GM19397 (cell line): ENCODE results near the gene CADM4.
"Not testable (repeated sequence)": the region's sequence is repeated elsewhere in the genome, so short reads cannot be mapped to it uniquely, and the experiment has no call there.

Source experiments
- ATAC-seq: cut with Tn5 transposase; IDR thresholded peaks from one replicate; pipeline ENCODE4 v1.9.1; 2021; ENCODE audit warnings: mild to moderate bottlenecking, moderate library complexity; ENCODE audit not compliant: unreplicated experiment

CADM4 gene

DNA sequence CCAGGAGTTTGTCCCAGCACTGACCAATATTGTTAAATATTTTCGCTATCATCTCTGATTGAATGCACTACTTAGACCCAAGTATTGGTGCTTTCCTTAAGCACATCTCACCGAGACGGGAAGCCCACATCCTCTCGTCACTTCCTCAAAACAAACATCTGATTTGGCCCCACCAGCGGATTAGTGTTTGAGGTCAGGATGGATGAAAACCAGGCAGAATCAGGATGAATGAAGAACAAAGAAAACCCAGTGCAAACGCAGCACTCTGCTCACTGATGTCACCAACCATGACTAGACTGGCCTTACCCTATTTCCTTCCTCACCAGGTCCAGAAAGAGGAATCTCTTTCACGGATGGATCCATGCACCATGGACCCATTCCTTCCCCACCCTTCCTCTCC is 24.4 kb upstream of the CADM4 start:
- ATAC-seq: no peak

DNA sequence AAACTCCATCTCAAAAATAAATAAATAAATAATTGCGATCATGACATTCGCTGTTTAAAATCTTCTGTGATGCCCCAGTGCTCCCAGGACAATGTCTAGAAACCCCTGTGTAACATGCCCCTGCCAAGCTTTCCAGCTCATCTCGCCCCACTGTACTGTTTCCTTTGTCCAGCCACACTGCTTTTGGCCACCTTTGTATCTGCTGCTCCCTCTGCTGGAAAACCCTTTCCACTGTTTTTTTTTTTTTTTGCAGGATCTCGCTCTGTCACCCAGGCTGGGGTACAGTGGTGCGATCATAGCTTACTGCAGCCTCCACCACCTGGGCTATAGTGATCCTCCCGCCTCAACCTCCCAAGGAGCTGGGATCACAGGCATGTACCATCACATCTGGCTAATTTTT is 22.8 kb upstream of the CADM4 start:
- no peak for ATAC-seq

DNA sequence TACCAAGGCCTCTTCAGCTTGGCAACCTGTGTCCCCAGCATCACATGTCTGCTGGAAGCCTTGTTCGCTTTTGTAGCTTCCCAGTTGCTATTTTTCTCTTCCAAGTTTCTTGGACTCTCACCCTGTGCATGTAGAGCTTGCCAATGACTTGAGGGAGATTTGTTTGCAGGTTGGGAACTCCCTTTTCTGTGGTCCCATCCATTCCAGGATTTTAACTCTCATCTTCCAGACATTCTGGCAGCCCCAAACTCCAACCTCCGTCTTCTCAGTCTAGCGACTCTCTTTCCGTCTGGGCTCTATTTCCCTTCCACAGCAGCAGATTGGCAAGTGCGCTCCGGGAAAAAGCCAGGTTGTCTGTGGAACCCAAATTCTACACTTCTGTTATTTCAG is 21.3 kb upstream of the CADM4 start:
- no peak for ATAC-seq

DNA sequence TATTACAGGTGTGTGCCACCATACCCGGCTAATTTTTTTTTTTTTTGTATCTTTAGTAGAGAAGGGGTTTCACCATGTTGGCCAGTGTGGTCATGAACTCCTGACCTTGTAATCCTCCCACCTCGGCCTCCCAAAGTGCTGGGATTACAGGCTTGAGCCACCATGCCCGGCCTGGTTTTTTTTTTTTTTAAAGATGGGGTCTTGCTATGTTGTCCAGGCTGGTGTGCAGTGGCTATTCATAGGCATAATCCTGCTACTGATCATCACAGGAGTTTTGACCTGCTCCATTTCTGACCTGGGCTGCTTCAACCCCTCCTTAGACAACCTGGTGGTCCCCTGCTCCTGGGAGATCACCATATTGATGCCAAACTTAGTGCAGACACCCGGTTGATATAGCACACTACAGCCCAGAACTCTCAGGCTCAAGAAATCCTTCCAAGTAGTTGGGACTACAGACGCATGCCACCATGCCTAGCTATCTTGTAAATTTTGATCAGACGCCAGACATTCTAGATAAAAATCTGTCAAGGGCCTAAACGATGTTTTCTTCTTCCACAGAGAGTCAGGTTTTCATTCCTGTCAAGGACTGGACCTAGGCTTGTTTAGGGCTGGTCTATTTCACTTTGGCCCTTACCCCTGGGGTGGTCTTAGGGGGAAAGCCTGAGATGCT is 20.8 kb upstream of the CADM4 start:
- ATAC-seq: no peak

DNA sequence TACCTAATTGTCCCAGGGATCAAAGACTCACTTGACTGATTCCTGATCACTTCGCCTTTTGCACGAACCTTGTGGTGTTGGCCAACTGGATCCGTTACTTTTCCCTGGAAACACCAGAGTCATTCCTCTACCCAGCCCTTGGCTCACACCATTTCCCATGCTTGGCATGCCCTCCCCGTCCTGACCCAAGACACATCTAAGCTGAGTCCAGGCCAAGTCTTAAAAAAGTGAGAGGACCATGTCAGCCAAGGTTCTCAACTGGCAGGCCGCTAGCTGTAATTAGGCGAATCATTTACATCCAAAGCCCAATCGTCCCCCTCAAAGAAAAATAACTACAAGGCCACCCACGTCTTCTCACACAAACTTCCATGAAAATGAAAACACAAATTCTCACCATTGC is 18.8 kb upstream of the CADM4 start:
- no peak for ATAC-seq

DNA sequence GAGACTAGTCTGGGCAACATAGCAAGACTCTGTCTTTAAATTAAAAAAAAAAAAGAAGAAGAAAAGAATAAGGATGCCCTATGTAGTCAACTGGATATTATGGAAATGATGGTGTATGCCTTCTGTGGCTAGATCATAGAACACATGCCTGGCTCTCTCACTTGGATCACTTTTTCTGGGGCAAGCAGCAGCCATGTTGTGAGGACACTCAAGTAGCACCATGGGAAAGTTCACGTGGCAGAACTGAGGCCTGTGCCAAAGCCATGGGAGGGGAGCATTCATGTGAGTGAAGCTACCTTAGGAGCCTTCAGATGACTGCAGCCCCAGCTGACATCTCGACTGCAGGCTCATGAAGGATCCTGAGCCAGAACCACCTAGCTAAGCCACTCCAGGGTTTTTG is 18.4 kb upstream of the CADM4 start:
- no peak for ATAC-seq

DNA sequence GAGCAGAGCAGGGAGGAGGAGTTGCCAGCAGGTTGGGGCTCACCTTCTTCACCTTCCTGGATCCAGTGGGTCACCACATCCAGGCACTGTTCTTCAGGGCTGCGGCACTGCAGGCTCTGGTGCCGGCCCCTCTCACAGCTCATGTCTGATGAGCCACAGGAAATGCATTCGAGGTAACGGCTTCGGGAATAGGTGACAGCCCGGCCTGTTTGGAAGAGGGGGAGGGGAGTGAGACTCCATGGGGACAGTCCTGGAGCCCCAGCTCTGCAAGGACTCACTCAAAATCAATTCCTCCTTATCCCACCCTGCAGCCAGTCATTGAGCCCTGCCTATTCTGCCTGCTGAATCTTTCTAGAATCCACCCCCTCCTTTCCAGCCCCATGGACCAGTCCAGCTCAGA is 16.8 kb upstream of the CADM4 start:
- no peak for ATAC-seq

DNA sequence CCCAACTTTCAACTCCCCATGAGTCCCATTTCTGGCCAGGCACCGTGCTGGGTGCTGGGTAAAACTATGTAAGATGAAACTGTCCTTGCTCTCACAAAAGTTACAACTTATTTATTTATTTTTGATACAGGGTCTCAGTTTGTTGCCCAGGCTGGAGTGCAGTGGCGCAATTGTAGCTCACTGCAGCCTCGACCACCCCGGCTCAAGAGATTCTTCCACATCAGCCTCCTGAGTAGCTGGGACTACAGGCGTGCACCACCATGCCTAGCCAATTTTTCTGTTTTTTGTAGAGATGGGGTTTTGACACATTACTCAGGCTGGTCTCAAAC is 12.9 kb upstream of the CADM4 start:
- no peak for ATAC-seq

DNA sequence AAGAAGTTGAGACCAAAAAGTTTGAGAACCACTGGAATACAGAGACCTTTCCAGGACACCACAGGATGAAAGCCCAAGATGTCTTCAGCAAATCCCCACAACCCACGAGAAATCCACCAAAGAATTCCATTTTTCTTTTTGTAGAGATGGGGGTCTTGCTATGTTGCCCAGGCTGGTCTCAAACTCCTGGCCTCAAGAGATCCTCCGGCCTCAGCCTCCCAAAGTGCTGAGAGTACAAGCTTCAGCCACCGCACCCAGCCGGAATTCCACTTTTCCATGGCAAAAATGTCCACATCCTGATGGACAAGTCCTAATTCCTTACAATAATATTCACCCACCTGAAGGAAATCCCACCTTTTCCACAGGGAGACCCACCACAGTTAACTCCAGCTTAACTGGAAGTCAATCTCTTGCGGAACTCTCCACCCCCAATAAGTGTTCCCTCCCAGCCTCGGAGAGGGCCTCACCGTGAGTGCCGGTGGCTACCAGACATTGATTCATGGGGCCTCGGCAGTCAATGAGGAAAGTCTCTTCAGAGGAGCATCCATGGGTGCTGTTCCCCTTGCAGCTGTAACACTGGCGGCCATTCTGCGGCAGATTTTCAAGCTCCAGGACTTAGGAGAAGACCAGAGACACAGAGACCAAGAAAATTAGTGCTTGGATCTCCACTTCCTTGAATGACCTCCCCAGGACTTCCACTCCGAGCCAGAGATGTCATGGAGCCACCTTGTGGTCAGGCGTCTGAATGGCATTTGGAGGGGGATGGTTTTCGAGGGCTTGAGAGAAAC is 12.3 kb upstream of the CADM4 start:
- ATAC-seq: peak; percentile 50

DNA sequence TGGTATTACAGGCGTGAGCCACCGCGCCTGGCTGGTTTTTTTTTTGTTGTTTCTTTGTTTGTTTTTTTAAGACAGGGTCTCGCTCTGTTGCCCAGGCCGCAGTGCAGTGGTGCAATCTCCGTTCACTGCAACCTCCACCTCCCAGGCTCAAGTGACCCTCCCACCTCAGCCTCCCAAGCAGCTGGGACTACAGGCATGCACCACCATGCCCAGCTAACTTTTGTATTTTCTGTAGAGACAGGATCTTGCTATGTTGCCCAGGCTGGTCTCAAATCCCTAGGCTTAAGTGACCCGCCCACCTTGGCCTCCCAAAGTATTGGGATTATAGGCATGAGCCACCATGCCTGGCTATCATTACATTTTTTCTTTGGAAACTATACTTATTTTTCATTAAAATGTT is 10.6 kb upstream of the CADM4 start:
- ATAC-seq: not testable (repeated sequence)

DNA sequence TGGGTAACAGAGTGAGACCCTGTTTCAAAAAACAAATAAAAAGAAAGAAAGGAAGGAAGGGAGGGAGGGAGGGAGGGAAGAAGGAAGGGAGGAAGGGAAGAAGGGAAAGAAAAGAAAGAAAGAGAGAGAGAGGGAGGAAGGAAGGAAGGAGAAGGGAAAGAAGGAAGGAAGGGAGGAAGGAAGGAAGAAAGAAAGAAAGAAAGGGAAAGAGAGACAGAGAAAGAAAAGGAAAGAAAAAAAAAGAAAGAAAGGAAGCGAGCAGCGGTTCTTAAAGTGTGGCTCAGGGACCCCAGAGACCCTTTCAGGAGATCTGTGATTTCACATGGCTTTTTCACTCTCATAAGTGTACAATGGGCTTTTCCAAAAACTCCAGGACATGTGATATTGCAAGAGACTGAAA is 9.9 kb upstream of the CADM4 start:
- no peak for ATAC-seq

DNA sequence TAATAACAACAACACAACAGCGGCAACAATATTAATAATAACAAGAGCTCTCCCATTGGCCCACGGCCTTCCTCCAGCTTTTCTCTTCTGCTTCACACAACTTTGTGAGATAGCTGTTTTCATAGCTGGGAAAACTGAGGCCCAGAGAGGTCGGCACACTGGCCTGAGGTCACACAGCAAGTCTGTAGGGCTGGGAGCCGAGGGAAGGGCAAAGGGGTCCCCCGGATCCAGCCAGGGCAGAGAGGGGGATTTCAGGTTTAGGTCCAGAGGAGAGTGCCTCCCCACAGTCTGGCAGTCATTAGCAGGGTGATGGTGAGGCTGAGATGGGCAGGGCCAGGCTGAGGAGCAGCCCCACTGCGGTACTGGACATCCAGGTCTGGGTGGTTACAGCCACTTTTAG is 9.0 kb upstream of the CADM4 start:
- ATAC-seq: no peak

DNA sequence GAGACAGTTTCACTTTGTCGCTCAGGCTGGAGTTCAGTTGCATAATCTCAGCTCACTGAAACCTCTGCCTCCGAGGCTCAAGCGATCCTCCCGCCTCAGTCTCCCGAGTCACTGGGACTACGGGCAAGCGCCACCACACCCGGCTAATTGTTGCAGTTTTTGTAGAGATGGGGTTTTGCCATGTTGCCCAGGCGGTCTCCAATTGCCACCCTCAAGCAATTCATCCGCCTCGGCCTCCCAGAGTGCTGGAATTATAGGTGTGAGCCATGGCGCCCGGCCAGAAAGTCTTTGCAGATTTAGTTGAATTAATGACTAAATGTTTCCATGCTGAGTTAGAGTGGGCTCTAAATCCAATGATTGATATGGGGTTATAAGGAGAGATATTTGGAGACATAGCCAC is 4.5 kb upstream of the CADM4 start:
- no peak for ATAC-seq

DNA sequence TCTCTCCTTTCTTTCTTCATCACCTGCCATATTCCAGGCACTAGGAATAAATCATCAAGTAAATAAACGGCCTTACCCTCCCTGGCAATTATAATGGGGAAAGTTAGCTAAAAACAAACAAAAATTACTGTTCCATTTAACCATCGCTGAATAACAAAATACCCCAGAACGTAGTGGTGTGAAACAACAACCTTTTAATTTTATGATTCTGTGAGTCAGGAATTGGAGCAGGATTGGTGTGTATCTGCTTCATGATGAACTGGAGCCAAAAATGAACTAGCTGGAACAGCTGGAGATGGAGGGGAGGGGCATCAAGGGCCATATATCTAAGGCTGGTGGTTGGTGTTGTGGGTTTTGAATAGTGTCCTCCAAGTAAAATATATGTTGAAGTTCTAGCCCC is 3.7 kb upstream of the CADM4 start:
- ATAC-seq: no peak

DNA sequence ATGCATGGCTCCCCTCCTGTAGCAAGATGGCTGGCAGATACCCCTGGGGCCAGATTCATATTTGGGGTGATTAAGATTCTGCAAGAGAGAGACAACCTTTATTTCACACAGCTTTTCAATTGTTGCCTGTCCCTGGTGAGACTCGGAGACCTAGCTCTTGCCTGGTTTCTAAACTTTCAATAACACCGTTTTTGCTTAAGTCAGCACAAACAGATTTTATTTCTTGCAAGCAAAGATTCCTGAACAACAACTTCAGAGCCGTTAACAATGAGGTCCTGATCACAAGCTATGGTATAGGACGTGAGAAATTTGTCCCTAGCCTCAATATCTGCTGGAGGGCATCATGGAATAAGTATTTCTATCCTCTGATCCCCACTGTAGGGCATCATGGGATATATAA is 2.9 kb upstream of the CADM4 start:
- ATAC-seq: no peak

DNA sequence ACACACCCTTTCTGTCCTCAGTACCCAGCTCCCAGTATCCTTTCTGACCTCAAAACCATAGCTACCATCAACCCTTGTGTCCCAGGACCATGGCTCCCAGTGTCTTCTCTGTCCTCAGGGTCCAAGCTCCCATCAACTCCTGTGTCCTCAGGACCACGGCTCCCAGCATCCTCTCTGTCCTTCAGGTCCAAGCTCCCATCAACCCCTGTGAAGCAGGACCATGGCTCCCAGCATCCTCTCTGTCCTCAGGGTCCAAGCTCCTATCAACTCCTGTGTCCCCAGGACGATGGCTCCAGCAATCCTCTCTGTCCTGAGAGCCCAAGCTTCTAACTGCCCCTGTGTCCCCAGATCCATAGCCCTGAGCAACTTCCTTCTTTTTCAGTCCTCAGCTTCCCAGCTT is 1.7 kb upstream of the CADM4 start:
- no peak for ATAC-seq

DNA sequence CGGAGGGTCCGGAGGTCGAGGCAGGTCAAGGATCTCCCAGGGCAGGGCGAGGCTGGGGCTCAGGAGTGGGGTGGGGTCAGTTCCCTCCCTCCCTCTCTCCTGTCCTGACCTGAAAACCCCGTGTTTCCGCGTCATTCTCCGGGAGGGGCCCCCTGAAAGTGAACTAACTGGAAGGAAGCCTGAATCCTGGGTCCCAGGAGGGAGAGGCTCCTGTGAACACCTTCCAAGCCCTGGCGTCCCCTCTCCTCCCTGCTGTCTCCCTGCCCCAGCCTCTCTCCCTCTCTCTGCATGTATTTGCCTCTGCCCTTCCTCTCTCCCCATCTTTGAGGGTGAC is 741 bp upstream of the CADM4 start:
- no peak for ATAC-seq

DNA sequence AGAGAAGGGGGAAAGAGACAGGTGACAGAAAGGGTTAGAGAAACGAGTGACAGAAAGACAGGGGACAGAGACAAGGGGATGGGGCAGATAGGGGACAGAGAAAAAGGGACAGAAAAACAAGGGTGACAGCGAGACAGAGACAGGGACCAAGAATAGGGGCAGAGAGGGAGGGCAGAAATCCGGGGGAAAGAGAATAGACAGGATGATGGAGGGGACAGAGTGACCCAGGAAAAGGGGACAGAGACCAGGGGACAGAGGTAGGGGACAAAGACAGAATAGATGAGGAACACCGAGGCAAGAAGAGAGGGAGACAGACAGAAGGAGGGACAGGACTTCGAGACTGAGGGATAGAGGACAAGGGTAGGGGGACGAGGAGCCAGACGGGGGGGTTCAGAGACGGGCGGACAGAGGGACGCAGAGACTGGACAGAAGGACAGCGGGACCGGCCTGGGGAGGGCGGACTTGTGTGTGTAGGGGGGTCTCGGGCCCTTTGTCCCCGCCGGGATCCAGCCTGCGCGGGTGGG is 593 bp downstream of the CADM4 start:
- no peak for ATAC-seq

DNA sequence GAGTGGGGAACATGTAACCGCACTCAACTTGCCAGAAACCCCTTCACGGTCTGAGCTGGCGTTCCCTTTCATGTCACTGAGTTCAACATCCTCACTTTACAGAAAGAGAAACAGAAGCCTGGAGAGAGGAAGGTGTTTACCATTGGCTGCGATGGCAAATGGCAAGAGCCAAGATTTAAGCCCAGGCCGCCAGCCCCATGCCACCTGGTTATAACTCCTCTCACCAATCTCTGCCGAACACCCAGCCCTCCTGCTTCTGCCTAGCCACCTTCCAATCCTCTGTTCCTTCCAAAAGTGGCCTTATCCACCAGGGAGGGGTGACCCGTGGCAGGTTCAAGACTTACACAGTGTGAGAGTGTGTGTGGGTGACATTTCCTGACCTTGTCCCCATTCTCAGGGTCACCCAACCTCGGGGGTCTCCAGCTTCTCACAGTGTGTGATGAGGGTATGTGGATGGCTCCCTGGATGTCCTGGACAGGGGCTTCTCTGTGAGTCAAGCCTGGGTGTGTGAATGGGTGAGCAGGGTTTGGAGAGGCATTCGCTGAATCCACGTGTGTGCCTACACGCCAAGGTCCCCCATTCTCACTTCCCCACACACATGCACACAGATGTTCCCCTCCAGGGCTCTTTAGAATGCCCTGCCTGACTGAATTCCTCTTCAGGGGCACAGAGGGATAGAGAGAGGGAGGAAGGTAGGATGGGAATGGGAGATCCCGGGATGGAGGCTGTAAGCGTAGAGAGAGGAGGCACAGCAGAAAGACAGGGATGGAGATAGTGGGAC is 1.2 kb downstream of the CADM4 start:
- no peak for ATAC-seq

DNA sequence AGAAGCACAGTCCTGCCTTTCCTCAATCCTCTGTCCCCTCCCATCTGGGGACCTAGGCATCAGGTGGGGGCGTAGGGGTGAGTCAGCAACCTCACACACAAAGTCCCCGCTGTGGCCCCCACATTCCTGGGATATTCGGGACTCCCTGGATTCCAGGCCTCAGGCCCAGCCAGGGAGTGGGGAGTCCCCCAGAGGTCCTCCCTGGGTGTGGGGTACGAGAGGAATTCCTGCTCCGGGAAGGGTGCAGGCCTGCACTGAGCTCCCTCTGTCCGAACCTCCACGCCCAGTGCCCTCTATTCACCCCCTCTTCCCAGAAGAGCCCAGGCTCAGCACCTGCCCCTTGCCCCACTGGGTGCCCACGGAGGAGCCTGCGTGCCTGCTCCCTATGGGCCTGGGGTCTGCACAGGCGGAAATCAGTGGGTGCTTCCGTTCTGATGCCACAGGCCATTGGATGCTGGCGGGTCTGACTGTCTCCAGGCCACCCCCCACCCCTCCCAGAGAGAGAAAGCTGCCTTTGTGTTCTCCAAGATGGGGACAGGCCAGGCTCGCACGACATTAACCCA is 3.4 kb downstream of the CADM4 start:
- no peak for ATAC-seq

DNA sequence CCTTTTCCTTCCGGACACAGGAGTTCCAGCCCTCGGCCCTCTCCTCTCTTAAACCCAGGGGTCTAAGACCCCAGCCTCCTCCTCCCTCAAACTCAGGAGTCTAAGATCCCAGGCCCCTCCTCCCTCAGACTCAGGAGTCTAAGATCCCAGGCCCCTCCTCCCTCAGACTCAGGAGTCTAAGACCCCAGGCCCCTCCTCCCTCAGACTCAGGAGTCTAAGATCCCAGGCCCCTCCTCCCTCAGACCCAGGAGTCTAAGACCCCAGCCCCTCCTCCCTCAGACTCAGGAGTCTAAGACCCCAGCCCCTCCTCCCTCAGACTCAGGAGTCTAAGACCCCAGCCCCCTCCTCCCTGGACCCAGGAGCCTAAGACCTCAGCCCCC is 4.1 kb downstream of the CADM4 start:
- ATAC-seq: not testable (repeated sequence)
